Stimulated activated CD4-positive, alpha-beta T cell treated with anti-CD3 and anti-CD28 coated beads, Interleukin-12 subunit alpha, Interleukin-12 subunit beta, amount 100 ng/mL, for 24 hours (primary cell): ENCODE measurements around the gene SERINC1.

Experiments used
- DNase-seq, 2 experiments: peaks; one replicate each; pipeline ENCODE4 v3.0.0-alpha.2; 2020; ENCODE audit warnings: low read depth in 2 of 2

SERINC1 gene

GRCh38 chr6:122432816-122433215, 38.8 kb downstream of the SERINC1 start:
- no peak for DNase-seq

- DNase-seq, result no peak
Observed at GRCh38 chr6:122431780-122432179, 39.8 kb downstream of the SERINC1 start.

- DNase-seq, result no peak
Observed at GRCh38 chr6:122429323-122429722, 42.3 kb downstream of the SERINC1 start.

GRCh38 chr6:122428781-122429180, 42.8 kb downstream of the SERINC1 start:
- no peak for DNase-seq

GRCh38 chr6:122426597-122426996, 45.0 kb downstream of the SERINC1 start:
- DNase-seq, result no peak

GRCh38 chr6:122423734-122424133, 47.9 kb downstream of the SERINC1 start:
- no peak for DNase-seq

- no peak for DNase-seq
Observed at GRCh38 chr6:122422614-122423267, 48.9 kb downstream of the SERINC1 start.

- DNase-seq, result no peak
Observed at GRCh38 chr6:122422003-122422402, 49.6 kb downstream of the SERINC1 start.

GRCh38 chr6:122416825-122417224, 54.8 kb downstream of the SERINC1 start:
- DNase-seq, result no peak

- DNase-seq, result no peak
Observed at GRCh38 chr6:122412001-122412400, 59.6 kb downstream of the SERINC1 start.

GRCh38 chr6:122408702-122409458, 62.7 kb downstream of the SERINC1 start:
- no peak for DNase-seq

GRCh38 chr6:122408240-122408639, 63.4 kb downstream of the SERINC1 start:
- DNase-seq, result no peak

- DNase-seq, result no peak
Observed at GRCh38 chr6:122407712-122408111, 63.9 kb downstream of the SERINC1 start.

- no peak for DNase-seq
Observed at GRCh38 chr6:122406187-122406586, 65.4 kb downstream of the SERINC1 start.

- DNase-seq, result no peak
Observed at GRCh38 chr6:122405417-122405816, 66.2 kb downstream of the SERINC1 start.

GRCh38 chr6:122404444-122404843, 67.2 kb downstream of the SERINC1 start:
- DNase-seq, result no peak

- no peak for DNase-seq
Observed at GRCh38 chr6:122401104-122401503, 70.5 kb downstream of the SERINC1 start.

- no peak for DNase-seq
Observed at GRCh38 chr6:122400462-122401089, 71.0 kb downstream of the SERINC1 start.

- no peak for DNase-seq
Observed at GRCh38 chr6:122400121-122400450, 71.5 kb downstream of the SERINC1 start.

- DNase-seq, result peak; percentile 88 to 89
Observed at GRCh38 chr6:122399348-122400120, 72.1 kb downstream of the SERINC1 start, which contains the start of gene HSF2. Gene HSF2 (plus strand): TSS chr6:122399652. CDS start chr6:122399738, 86 bp downstream.

- no peak for DNase-seq
Observed at GRCh38 chr6:122399055-122399347, 72.6 kb downstream of the SERINC1 start.

GRCh38 chr6:122394016-122394415, 77.6 kb downstream of the SERINC1 start:
- DNase-seq, result no peak
